ENCODE results near the gene ATP10A. TPM values are rescaled to one million over a fixed set of nuclear protein-coding genes. Genes with fewer than 3 reads are reported as not detected.

The ATP10A gene
- total RNA-seq, 1 experiment from 2014 or later = 0.02 TPM

- no peak overlapping the region for H3K4me3 ChIP-seq (replicated peaks in 1 of 2; ENCODE audit: low read depth in 1 of 2, low read length in 2 of 2)
- intact Hi-C loops (cut with micrococcal nuclease) = no loop called here
- ATAC-seq = no peak
These were observed 13.4 kb upstream of the ATP10A start for GRCh38 chr15:25876231-25877140.

DNA sequence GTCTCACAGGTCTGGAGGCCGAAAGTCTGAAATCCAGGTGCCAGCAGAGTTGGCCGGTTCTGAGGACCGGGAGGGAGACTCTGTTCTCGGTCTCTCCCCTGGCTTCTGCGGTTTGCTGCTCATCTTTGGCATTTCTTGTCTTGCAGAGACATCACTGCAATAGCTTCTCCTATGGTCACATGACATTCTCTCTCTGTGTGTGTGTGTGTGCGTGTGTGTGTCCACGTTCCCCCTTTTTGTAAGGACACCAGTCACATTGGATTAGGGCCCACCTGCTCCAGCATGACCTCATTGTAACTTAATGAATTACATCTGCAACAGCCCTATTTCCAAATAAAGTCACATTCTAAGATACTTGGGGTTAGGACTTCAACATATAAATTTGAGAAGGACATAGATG is 12.4 kb upstream of the ATP10A start:
- intact Hi-C loops (cut with micrococcal nuclease) = no loop called here
- Histone ChIP-seq H4K20me1 (ENCODE audit: insufficient read depth) (no peaks in the 10 kb centered on the region), H3K27ac (ENCODE audit: low read depth, low read length) (no peak overlapping the region), H3K9me2 (ENCODE audit: insufficient read depth) (no peaks in the 10 kb centered on the region), H3K9ac (ENCODE audit: low read length) (no peak overlapping the region), H3K79me2 (ENCODE audit: insufficient read depth, low read length) (no peaks in the 10 kb centered on the region), H3K4me2 (ENCODE audit: low read length) (no peak overlapping the region), H3K36me3 (ENCODE audit: control insufficient read depth in 1 of 2, insufficient read depth in 2 of 2, low read length in 2 of 2) (no peaks in the 10 kb centered on the region), H3K4me1 (ENCODE audit: control insufficient read depth in 1 of 2, insufficient read depth in 2 of 2, low read length in 2 of 2) (no peaks in the 10 kb centered on the region), H2AFZ (ENCODE audit: low read depth, low read length, poor library complexity, severe bottlenecking) (no peak overlapping the region), H3K27me3 (ENCODE audit: insufficient read depth, low read length) (no peaks in the 10 kb centered on the region), H3K4me3 (replicated peaks in 1 of 2; ENCODE audit: low read depth in 1 of 2, low read length in 2 of 2) (no peak overlapping the region), H3K9me3 (ENCODE audit: control insufficient read depth in 1 of 2, insufficient read depth in 1 of 2, low read depth in 1 of 2, low read length in 2 of 2) (peaks cover 4 to 26% of the 10 kb centered on the region in 2 experiments; a peak in 2 of 4 replicates)
- CTCF ChIA-PET = no interaction called here
- ATAC-seq (no peak), DNase-seq (ENCODE audit: low read depth, low spot score) (no peak)
- POLR2A ChIA-PET = no interaction called here
- RAD21 ChIA-PET (ENCODE audit: low non-redundant PET in 1 of 2, low total read pairs in 2 of 2, uncharacterized antibody in 2 of 2, unreplicated experiment in 2 of 2) = no interaction called here
- no TSS peak for BruUV-seq (replicated peaks)
- TF ChIP-seq RAD21 (IDR thresholded peaks at IDR 0.05; ENCODE audit: low read depth) (no peak), SRF (IDR thresholded peaks at IDR 0.05; ENCODE audit: low read depth) (no peak), YY1 (IDR thresholded peaks at IDR 0.05; ENCODE audit: extremely low read depth, insufficient replicate concordance, low read depth, low read length) (no peak), EZH2 (IDR thresholded peaks at IDR 0.05) (no peak), EGR1 (IDR thresholded peaks at IDR 0.05; ENCODE audit: low read depth) (no peak), POLR2AphosphoS5 (IDR thresholded peaks at IDR 0.05; ENCODE audit: low read depth, low read length) (no peak), SP1 (IDR thresholded peaks at IDR 0.05; ENCODE audit: low read depth) (no peak), FOSL1 (IDR thresholded peaks at IDR 0.05; ENCODE audit: low read depth) (no peak), CTCF (IDR thresholded peaks at IDR 0.05 in 2 of 3, conservative IDR thresholded peaks at IDR 0.05 in 1 of 3; ENCODE audit: borderline replicate concordance in 1 of 3, insufficient read depth in 1 of 3, low read depth in 2 of 3, low read length in 2 of 3) (no peak), ZFX (IDR thresholded peaks at IDR 0.05) (no peak), JUND (IDR thresholded peaks at IDR 0.05) (no peak), ZNF274 (IDR thresholded peaks at IDR 0.05; ENCODE audit: low read depth, low read length) (no peak), EZH2phosphoT487 (IDR thresholded peaks at IDR 0.05; ENCODE audit: borderline replicate concordance) (no peak)

More at GRCh38 chr15:25876231-25877140, 13.4 kb upstream of the ATP10A start:
- Histone ChIP-seq H3K9me2 (ENCODE audit: insufficient read depth) (no peaks in the 10 kb centered on the region), H3K27me3 (ENCODE audit: insufficient read depth, low read length) (no peaks in the 10 kb centered on the region), H3K4me1 (ENCODE audit: control insufficient read depth in 1 of 2, insufficient read depth in 2 of 2, low read length in 2 of 2) (no peaks in the 10 kb centered on the region), H3K4me2 (ENCODE audit: low read length) (no peak overlapping the region), H2AFZ (ENCODE audit: low read depth, low read length, poor library complexity, severe bottlenecking) (no peak overlapping the region), H3K9ac (ENCODE audit: low read length) (no peak overlapping the region), H3K36me3 (ENCODE audit: control insufficient read depth in 1 of 2, insufficient read depth in 2 of 2, low read length in 2 of 2) (no peaks in the 10 kb centered on the region), H4K20me1 (ENCODE audit: insufficient read depth) (no peaks in the 10 kb centered on the region), H3K27ac (ENCODE audit: low read depth, low read length) (no peak overlapping the region), H3K79me2 (ENCODE audit: insufficient read depth, low read length) (no peaks in the 10 kb centered on the region), H3K9me3 (ENCODE audit: control insufficient read depth in 1 of 2, insufficient read depth in 1 of 2, low read depth in 1 of 2, low read length in 2 of 2) (peaks cover 7 to 22% of the 10 kb centered on the region in 2 experiments; a peak in 2 of 4 replicates)
- ChIA-PET RAD21 (ENCODE audit: low non-redundant PET in 1 of 2, low total read pairs in 2 of 2, uncharacterized antibody in 2 of 2, unreplicated experiment in 2 of 2) (no interaction called here), CTCF (no interaction called here), POLR2A (no interaction called here)
- BruUV-seq (replicated peaks) = no TSS peak
- DNase-seq (ENCODE audit: low read depth, low spot score) = no peak
- no peak for TF ChIP-seq RAD21 (IDR thresholded peaks at IDR 0.05; ENCODE audit: low read depth)
- TF ChIP-seq EZH2 (IDR thresholded peaks at IDR 0.05) = no peak
- TF ChIP-seq EZH2phosphoT487 (IDR thresholded peaks at IDR 0.05; ENCODE audit: borderline replicate concordance) = no peak
- no peak for TF ChIP-seq EGR1 (IDR thresholded peaks at IDR 0.05; ENCODE audit: low read depth)
- no peak for TF ChIP-seq FOSL1 (IDR thresholded peaks at IDR 0.05; ENCODE audit: low read depth)
- no peak for TF ChIP-seq CBX3 (IDR thresholded peaks at IDR 0.05; ENCODE audit: low read depth)
- no peak for TF ChIP-seq ATF3 (IDR thresholded peaks at IDR 0.05)
- TF ChIP-seq ZFX (IDR thresholded peaks at IDR 0.05) = no peak
- no peak for TF ChIP-seq POLR2AphosphoS5 (IDR thresholded peaks at IDR 0.05; ENCODE audit: low read depth, low read length)
- TF ChIP-seq POLR2A (IDR thresholded peaks at IDR 0.05; ENCODE audit: borderline replicate concordance, extremely low read depth, insufficient read depth, insufficient read length) = no peak
- TF ChIP-seq SIN3A (IDR thresholded peaks at IDR 0.05; ENCODE audit: low read depth) = no peak
